ENCODE results near the gene RANBP9. TPM values are rescaled to one million over a fixed set of nuclear protein-coding genes. Genes with fewer than 3 reads are reported as not detected.

RANBP9 gene
- total and polyA plus RNA-seq, 2 donors (not counting 3 experiments of a cell fraction or from before 2014, with no cell fraction given), result 15.1 to 40.2 TPM

DNA sequence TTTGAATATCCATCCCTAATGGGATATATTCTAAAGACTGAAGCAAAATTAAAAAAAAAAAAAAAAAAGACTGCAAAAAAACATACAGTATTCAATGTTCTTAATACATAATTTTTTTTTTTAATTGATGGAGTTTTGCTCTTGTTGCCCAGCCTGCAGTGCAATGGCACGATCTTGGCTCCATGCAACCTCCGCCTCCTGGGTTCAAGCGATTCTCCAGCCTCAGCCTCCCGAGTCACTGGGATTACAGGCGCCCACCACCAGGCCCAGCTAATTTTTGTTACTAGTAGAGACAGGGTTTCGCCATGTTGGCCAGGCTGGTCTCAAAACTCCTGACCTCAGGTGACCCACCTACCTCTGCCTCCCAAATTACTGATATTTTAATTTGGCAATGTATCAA lies 29.3 kb downstream of the RANBP9 start:
- Histone ChIP-seq H2AFZ (ENCODE audit: low read depth, low read length) (no peak overlapping the region), H3K4me3 (replicated peaks in 1 of 3; ENCODE audit: insufficient read depth in 1 of 3, low read depth in 1 of 3, low read length in 3 of 3) (no peak overlapping the region), H3K36me3 (ENCODE audit: control insufficient read depth in 2 of 2, extremely low read depth in 1 of 2, insufficient read depth in 2 of 2, low read length in 2 of 2) (no peaks in the 10 kb centered on the region), H3K9me1 (replicated peaks; ENCODE audit: control insufficient read depth, extremely low read depth, insufficient read depth, low read length) (no peaks in the 10 kb centered on the region), H3K9me3 (replicated peaks; ENCODE audit: control insufficient read depth, insufficient read depth, low read length) (no peaks in the 10 kb centered on the region), H3K27me3 (ENCODE audit: control insufficient read depth in 2 of 2, insufficient read depth in 2 of 2, low read length in 2 of 2) (no peaks in the 10 kb centered on the region), H3K27ac (ENCODE audit: insufficient read depth, low read depth, low read length) (no peak overlapping the region), H3K4me1 (ENCODE audit: control insufficient read depth, extremely low read depth, insufficient read depth, low read length) (peaks cover 17% of the 10 kb centered on the region), H3K4me2 (ENCODE audit: insufficient read depth, low read length) (no peak overlapping the region), H4K20me1 (replicated peaks; ENCODE audit: control insufficient read depth, extremely low read depth, insufficient read depth, low read length) (peaks cover 7% of the 10 kb centered on the region), H3K79me2 (ENCODE audit: control insufficient read depth, insufficient read depth, low read length) (peaks cover 66% of the 10 kb centered on the region), H3K9ac (replicated peaks; ENCODE audit: extremely low read depth, insufficient read depth, low read length) (no peak overlapping the region)
- no peak for DNase-seq (ENCODE audit: low read depth, low spot score)
- ChIA-PET CTCF (no interaction called here), POLR2A (no interaction called here)
- TF ChIP-seq FOS (IDR thresholded peaks at IDR 0.05; ENCODE audit: borderline replicate concordance, insufficient read depth, low read length), result no peak
- intact Hi-C loops (cut with micrococcal nuclease), result no loop called here
- no peak for FAIRE-seq
- BruUV-seq (replicated peaks), result no TSS peak
- dilution Hi-C loops (cut with MboI; ENCODE audit: extremely low pct_ligation_motif_present, low sequenced_read_pairs), result no loop called here

DNA sequence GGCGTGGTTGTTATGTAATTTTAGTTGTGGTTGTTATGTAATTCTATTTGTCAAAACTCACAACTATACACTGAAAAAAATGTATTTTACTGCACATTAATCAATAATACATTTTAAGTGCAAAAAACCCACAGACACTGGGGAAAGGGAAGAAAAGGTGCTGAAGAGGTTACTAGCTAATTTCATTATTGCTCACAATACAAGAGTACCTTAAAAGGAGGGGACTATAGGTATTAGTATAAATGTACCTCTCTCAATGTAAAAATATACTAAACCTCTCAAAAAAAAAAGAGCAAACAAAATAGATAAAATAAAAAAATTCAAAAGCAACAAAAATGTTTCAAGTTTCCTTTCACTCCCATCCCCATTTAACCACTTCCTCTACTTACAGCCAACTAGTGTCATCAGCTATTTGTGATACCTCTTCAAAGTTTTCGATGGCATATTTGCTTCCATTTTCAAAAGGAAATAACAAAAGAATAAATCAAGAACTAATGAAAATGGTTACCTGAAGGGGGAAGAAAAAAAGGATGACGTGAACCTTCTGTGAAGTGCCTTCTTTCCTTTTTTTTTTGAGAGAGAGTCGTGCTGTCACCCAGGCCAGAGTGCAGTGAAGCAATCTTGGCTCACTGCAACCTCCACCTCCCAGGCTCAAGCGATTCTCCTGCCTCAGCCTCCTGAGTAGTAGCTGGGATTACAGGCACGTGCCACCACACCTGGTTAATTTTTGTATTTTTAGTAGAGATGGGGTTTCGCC lies 30.2 kb downstream of the RANBP9 start:
- no peak for TF ChIP-seq GATA2 (IDR thresholded peaks at IDR 0.05; ENCODE audit: insufficient read depth, insufficient read length, low read depth, low read length)
- no peak for TF ChIP-seq FOS (IDR thresholded peaks at IDR 0.05; ENCODE audit: borderline replicate concordance, insufficient read depth, low read length)
- no peak for TF ChIP-seq POLR2AphosphoS5 (IDR thresholded peaks at IDR 0.05; ENCODE audit: insufficient read depth, low read depth, low read length)
- TF ChIP-seq EZH2 (IDR thresholded peaks at IDR 0.05; ENCODE audit: borderline replicate concordance, low read depth, low read length, severe bottlenecking), result no peak
- no peak for TF ChIP-seq POLR2A (IDR thresholded peaks at IDR 0.05; ENCODE audit: low read depth, low read length)
- TF ChIP-seq, protein P1, sequence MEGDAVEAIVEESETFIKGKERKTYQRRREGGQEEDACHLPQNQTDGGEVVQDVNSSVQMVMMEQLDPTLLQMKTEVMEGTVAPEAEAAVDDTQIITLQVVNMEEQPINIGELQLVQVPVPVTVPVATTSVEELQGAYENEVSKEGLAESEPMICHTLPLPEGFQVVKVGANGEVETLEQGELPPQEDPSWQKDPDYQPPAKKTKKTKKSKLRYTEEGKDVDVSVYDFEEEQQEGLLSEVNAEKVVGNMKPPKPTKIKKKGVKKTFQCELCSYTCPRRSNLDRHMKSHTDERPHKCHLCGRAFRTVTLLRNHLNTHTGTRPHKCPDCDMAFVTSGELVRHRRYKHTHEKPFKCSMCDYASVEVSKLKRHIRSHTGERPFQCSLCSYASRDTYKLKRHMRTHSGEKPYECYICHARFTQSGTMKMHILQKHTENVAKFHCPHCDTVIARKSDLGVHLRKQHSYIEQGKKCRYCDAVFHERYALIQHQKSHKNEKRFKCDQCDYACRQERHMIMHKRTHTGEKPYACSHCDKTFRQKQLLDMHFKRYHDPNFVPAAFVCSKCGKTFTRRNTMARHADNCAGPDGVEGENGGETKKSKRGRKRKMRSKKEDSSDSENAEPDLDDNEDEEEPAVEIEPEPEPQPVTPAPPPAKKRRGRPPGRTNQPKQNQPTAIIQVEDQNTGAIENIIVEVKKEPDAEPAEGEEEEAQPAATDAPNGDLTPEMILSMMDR (IDR thresholded peaks at IDR 0.05; ENCODE audit: extremely low read depth in 1 of 2, insufficient read depth in 1 of 2, low read depth in 1 of 2, low read length in 2 of 2), result no peak
- no peak for TF ChIP-seq MYC (IDR thresholded peaks at IDR 0.05; ENCODE audit: low read depth, low read length)
- no peak for TF ChIP-seq JUN (IDR thresholded peaks at IDR 0.05; ENCODE audit: borderline replicate concordance, insufficient read depth, insufficient read length, low read depth)
- TF ChIP-seq, protein P2, sequence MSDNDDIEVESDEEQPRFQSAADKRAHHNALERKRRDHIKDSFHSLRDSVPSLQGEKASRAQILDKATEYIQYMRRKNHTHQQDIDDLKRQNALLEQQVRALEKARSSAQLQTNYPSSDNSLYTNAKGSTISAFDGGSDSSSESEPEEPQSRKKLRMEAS (IDR thresholded peaks at IDR 0.05; ENCODE audit: insufficient read depth, insufficient read length), result no peak
- Histone ChIP-seq H3K9ac (replicated peaks; ENCODE audit: extremely low read depth, insufficient read depth, low read length) (no peak overlapping the region), H3K4me3 (replicated peaks in 1 of 3; ENCODE audit: insufficient read depth in 1 of 3, low read depth in 1 of 3, low read length in 3 of 3) (no peak overlapping the region), H3K4me2 (ENCODE audit: insufficient read depth, low read length) (no peak overlapping the region), H3K4me1 (ENCODE audit: control insufficient read depth, extremely low read depth, insufficient read depth, low read length) (peaks cover 17% of the 10 kb centered on the region), H3K27me3 (ENCODE audit: control insufficient read depth in 2 of 2, insufficient read depth in 2 of 2, low read length in 2 of 2) (no peaks in the 10 kb centered on the region), H4K20me1 (replicated peaks; ENCODE audit: control insufficient read depth, extremely low read depth, insufficient read depth, low read length) (peaks cover 4% of the 10 kb centered on the region), H3K9me3 (replicated peaks; ENCODE audit: control insufficient read depth, insufficient read depth, low read length) (no peaks in the 10 kb centered on the region), H3K79me2 (ENCODE audit: control insufficient read depth, insufficient read depth, low read length) (peaks cover 67% of the 10 kb centered on the region), H3K9me1 (replicated peaks; ENCODE audit: control insufficient read depth, extremely low read depth, insufficient read depth, low read length) (no peaks in the 10 kb centered on the region), H3K27ac (ENCODE audit: insufficient read depth, low read depth, low read length) (no peak overlapping the region), H2AFZ (ENCODE audit: low read depth, low read length) (no peak overlapping the region), H3K36me3 (ENCODE audit: control insufficient read depth in 2 of 2, extremely low read depth in 1 of 2, insufficient read depth in 2 of 2, low read length in 2 of 2) (no peaks in the 10 kb centered on the region)
- intact Hi-C loops (cut with micrococcal nuclease), result no loop called here
- ChIA-PET CTCF (interaction anchor here (1.7 kb wide), 1 partner anchor 10 kb away, joined by 5 read pairs; no protein-coding TSS in a partner anchor), POLR2A (no interaction called here)
- DNase-seq (ENCODE audit: low read depth, low spot score) (no peak), FAIRE-seq (no peak)
- dilution Hi-C loops (cut with MboI; ENCODE audit: extremely low pct_ligation_motif_present, low sequenced_read_pairs), result no loop called here
- no TSS peak for BruUV-seq (replicated peaks)

All from endothelial cell of umbilical vein (primary cell).